Stomach (tissue), 4 donors: ENCODE data around the gene NAA20.

Experiments used
- POLR2A ChIP-seq, 4 donors: fragments of 450-650 bp; IDR thresholded peaks; one replicate each; pipeline ENCODE4 v1.6.1; 2016; ENCODE audit warnings: antibody characterized with exemption in 4 of 4, control low read depth in 2 of 4, mild to moderate bottlenecking in 1 of 4, moderate library complexity in 1 of 4
- POLR2AphosphoS5 ChIP-seq, 3 donors: sonication (generic); formaldehyde crosslinking; IDR thresholded peaks; one replicate each; pipeline ENCODE4 v1.6.1; 2016; ENCODE audit warnings: antibody characterized with exemption in 3 of 3
- TF ChIP-seq, protein P1 (sequence below), 7 experiments: fragments of 450-650 bp in 4 of 7; fragments of 200-600 bp in 3 of 7; sonication (generic) in 3 of 7; IDR thresholded peaks; one replicate each; pipeline ENCODE4 v1.5.1; 2016 to 2019; ENCODE audit warnings: antibody characterized with exemption in 7 of 7, control low read depth in 2 of 7, mild to moderate bottlenecking in 1 of 7

DNA sequence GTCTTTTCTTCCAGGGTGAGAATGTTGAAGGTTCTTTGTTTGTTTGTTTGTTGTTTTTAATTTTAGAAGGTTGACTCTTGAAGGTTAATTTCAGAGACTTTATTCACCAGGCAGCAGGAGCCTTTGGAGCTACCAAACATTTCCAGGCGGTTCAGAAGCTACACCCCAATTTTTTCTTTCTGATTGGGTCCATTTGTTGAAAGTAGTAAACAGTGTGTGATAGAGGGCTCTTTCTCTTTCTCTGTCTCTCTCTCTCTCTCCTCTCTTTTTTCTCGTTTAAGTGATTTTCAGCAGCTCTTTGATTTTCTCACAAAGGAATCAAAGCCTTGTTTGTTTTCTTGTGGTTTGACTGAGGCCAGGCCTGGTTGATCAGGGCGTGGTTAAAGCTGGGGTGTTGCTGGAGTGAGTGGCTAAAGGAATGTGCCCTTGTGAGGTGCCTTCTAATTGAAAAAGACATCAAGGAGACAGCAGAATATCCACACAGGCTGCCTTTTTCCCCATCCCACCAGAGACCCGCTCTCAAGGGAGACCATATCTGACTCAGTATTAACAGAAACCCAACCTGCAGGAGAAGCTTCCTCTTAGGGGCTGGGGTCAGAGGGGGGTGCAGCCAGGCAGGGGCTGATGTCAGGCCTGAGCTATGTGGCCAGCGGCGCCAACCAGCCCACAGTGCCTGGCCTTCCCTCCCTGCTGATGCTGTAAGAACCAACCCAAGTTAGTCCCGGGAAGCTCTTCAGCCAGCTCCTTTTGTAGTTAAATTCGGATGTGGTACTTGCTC is 40.4 kb upstream of the NAA20 start:
- peak in 2 of 3 donors; percentile 6 to 8 for TF ChIP-seq POLR2AphosphoS5 (IDR thresholded peaks at IDR 0.05)
- peak in 1 of 4 donors; percentile 4 for TF ChIP-seq POLR2A (IDR thresholded peaks at IDR 0.05)
- TF ChIP-seq, protein P1, sequence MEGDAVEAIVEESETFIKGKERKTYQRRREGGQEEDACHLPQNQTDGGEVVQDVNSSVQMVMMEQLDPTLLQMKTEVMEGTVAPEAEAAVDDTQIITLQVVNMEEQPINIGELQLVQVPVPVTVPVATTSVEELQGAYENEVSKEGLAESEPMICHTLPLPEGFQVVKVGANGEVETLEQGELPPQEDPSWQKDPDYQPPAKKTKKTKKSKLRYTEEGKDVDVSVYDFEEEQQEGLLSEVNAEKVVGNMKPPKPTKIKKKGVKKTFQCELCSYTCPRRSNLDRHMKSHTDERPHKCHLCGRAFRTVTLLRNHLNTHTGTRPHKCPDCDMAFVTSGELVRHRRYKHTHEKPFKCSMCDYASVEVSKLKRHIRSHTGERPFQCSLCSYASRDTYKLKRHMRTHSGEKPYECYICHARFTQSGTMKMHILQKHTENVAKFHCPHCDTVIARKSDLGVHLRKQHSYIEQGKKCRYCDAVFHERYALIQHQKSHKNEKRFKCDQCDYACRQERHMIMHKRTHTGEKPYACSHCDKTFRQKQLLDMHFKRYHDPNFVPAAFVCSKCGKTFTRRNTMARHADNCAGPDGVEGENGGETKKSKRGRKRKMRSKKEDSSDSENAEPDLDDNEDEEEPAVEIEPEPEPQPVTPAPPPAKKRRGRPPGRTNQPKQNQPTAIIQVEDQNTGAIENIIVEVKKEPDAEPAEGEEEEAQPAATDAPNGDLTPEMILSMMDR (IDR thresholded peaks at IDR 0.05), result no peak
